DMS153 (cell line): ENCODE results near the gene CNOT8.
"Not testable (repeated sequence)": the region's sequence is repeated elsewhere in the genome, so short reads cannot be mapped to it uniquely, and the experiment has no call there.

Source experiments
- DNase-seq: peaks from one replicate; lab custom pipeline; 2025; lab: John Stamatoyannopoulos, UW

The CNOT8 gene

GRCh38 chr5:154835701-154836052 is 22.8 kb upstream of the CNOT8 start:
- DNase-seq: not testable (repeated sequence)

GRCh38 chr5:154836225-154836624 is 22.2 kb upstream of the CNOT8 start:
- DNase-seq: no peak

DNA sequence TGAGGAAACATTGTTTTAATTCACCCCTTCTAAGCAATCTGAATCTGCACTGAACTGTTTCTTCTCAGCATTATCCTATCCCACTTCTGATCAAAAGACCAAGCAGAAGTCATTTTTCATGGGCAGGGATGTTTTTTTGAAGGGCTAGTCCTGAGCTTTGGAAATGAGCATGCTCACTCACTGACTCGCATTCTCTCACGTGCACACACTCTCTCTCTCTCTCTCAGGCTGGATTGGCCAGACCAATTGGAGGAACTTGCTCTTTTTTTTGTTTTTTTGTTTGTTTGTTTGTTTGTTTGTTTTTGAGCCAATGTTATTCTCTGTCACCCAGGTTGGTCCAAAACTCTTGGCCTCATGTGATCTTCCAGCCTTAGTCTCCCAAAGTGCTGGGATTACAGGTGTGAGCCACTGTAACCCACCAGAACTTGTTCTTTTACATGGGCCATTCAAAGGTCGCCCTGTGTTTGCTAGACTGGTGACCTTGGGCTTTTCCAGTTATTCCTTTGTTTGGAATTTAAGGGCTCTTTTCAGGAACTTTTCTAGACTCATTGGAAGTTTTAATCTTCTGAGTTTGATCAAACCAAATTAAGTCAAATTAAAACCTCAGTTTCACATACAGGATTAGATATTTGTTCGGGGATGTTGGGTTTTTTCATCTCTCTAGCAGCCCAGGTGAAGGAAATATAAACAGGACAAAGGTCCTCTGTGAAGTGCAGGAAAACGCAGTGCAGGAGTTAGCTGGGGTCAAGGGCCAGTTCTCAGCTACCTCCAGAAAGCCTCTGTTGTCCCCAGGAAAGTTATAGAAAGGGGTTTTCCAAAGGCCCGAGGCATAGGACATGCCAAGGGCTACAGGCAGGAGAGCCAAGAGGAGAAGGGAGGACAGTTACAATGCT is 21.2 kb upstream of the CNOT8 start:
- no peak for DNase-seq

DNA sequence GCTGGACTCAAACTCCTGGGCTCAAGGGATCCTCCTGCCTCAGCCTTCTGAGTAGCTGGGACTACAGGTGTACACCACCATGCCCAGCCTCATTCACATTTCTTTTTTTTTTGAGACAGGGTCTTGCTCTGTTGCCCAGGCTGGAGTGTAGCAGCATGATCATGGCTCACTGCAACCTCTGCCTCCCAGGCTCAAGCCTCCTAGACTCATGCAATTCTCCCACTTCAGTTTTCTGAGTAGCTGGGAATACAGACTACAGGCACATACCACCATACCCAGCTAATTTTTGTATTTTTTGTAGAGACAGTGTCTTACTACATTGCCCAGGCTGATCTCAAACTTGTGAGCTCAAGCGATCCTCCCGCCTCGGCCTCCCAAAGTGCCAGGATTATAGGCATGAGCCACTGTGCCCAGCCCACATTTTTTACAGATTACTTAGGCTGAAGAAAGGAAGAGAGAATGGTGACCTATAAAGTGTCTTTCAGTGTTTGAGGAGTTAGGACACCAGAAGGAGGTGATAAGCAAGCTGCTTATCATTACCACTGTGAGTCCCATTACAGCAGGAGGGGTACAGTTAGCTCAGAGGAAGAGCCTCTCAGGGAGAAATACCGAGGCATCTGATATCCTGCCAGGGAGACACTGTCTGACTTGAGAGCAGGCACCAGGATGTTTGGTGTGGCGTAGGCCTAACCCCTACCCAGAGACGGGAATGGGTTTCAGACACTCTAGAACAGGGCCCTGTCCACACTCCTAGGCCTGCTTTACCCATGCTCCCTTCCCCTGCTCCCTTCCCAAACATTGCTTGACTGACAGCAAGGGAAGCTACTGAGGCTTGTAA is 17.8 kb upstream of the CNOT8 start:
- DNase-seq: no peak

DNA sequence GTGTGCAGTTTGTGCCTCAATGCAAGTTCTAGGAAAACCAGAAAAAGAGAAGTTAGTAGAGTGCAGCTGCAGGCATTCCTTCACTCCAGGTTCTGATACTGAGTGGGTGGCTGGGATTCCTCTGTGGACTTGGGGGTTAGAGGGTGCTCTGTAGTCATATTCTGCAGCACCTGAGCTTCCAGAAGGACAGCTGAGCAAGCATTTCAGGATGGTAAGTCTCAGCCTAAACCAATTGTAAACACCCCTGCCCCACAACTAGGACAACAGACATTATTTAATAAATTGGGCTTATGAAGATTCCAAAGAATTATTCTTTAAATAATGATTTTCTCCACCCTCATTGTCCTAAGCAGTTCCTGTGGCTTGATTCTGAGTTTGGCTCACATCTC is 17.2 kb upstream of the CNOT8 start:
- no peak for DNase-seq

DNA sequence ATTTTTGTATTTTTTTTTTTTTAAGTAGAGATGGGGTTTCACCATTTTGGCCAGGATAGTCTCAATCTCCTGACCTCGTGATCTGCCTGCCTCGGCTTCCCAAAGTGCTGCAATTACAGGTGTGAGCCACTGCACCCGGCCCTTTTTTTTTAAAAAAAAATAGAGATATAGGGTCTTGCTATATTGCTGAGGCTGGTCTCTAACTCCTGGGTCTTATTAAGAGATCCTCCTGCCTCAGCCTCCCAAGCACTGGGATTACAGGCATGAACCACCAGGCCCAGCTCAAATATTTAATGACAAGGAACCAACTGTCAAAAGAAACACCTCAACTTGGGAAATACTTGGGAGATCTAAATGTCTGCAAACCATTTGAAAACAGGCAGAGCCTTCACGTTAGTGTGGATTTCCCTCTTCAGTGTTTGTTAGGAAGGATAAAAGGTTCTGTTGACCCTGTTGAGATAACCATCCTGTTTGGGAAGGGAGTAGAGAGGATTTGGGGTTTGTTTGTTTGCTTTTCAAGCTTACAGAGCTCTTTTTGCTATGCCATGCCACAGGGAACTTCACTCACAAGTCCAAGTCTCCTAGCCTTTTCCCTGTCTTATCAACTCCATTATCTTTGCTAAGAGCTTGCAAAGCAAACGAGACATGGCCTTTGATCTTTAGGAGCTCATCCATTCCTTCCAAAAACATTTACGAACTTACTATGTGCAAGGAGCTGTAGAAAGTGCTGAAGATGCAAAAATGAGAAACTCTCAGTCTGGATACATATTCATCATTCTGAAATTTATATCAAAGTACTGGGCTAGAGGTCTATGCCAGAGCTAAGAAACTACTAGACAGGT is 15.5 kb upstream of the CNOT8 start:
- DNase-seq: no peak

- peak; percentile 9 for DNase-seq
These were observed 13.6 kb upstream of the CNOT8 start for GRCh38 chr5:154844809-154845208.

GRCh38 chr5:154849264-154849785 is 9.1 kb upstream of the CNOT8 start:
- no peak for DNase-seq

DNA sequence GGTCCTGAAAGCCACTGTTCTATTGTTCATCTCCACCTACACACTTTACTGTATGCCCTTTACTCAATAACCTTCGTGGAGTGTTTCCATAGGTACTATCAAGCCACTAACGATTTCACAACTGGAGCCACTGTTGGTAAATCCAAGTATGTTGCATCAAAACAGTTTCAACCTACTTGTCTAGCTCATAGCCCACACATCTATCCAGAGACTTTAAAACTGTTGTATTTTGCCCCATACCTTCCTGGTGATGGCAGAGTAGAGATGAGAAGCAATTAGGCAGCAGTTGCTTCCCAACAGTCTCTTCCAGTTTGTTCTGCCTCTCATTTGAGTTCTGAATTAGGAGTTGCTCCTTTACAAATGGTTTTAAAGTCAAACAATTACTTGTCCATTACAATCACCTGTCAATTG is 8.6 kb upstream of the CNOT8 start:
- DNase-seq: no peak

DNA sequence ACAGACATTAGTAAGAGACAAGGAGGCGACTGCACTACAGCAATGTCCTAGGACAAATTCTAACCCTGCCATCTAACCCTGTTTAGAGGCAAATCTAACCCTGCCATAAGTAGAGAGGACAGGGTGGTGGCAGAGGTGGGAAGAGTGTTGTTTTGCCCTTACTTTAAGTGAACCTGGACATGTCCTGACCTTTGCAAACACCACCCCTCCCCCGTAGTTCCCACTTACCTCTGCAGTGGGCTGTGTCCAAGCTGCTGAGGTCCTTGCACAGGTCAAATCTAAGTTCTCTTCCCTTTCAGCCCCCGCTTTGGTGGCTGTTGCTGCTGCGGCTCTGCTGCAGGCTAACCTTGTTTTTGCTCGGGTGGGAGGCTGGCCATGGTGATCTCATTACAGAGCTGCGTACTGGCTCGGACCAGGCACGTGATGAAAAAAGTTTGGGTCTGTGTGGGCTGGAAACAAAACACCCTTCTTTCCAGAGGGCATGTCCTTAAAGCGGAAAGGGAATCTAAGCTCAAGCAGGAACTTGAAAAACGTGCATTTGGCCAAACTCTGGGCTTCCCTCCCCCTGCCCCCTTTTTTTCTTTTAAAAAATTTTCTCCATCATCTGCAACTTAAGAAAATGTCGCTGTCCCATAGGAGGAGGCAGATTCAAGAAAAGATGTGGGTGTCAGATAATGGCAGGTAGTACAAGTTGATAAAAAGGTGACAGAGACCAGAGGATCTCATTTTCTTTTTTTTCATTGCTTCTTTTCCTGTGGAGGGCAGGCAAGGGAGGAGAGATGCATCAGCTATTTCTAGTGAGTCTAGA is 8.0 kb upstream of the CNOT8 start, which contains the start of gene FAXDC2:
Gene FAXDC2, minus strand, starts transcription at position 349 of the 808 bp plus-strand sequence. CDS start 12,425 bp downstream, outside the sequence.
- DNase-seq: no peak

DNA sequence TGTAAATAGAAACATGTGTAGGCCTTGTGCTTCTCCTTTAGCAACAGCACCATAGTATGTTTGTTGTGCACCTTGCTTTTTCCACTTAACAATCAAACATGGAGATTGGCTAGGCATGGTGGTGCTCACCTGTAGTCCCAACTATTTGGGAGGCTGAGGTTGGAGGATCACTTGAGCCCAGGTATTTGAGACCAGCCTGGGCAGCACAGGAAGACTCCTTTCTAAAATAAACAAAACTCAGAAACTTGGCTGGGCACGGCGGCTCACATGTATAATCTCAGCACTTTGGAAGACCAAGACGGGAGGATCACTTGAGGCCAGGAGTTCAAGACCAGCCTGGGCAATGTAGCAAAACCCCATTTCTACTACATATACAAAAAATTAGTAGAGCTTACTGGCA is 7.1 kb upstream of the CNOT8 start:
- no peak for DNase-seq

DNA sequence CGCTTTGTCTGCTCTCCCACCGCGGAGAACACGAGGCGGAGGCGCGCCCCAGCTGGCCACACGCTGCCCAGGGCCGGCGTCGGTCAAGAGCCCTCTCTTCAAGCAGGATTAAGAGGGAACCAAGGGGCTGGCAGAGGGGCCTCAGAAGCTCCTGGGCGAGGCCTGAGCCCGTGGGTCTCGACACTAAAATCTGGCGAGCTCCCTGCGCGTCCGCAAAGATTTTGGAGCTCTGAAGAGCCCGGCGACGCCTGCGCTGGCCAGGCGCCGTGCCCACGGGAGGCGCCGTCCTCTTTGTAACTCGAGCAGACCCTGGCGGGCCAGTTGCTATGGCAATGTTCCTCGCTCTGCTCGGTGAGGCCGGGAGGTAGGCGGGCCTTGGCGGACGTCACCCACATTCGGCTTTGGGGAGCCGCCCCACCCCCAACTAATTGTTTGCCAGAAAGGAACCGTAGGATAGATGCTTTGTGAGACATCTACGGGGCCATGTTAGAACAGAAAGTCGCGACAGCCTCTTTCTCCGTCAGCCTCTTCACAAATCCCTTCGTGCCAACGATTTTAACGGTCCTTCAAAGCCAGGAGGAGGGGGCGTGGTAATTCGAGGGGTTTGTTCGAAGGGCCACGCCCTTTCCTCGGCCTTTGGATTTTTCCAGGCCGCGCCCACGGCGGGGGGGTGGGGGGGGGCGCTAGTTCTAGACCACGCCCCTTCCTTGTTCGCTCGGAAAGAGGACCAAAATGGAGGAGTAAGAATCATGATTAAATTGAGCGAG is 714 bp upstream of the CNOT8 start:
- peak; percentile 86 for DNase-seq

DNA sequence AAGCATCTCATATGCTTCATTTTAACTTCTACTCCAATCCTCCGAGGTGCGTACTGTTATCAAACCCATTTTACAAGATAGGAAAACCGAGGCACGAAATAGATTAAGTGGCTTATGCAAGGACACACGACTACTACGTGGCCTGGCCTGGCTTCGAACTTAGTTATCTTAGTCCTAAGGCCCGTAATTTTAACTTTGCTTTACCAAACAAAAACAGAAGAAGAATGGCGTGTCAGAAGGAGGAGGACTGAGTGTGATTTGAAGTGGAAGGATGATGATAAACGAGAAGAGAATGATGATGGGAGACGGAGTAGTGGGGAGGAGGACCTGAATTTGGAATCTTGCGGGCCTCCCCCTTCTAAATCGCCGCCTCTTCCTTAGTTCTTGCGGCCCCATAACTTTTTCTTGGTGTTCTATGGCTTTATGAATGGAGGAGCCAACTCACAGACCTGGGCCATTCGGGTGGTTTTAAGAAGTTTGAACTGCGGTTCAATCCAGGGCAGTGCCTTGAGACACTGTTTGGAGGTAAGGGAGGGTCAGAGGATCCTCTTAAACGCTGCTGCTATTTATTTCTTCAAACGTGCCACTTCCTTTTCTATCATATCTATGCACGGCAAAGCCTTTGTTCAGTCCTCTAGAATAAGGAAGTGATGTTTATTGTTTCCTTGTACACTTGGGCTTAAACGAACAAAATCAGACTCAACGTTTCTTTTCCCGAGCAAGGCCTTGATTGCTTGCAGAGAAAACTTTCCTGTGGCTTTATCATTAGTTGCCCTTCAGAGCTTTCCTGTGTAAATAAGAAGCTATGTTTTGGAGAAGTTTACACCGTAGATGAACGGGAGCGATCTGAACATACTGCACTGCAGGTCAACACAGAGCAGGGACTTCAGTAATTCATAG is 795 bp downstream of the CNOT8 start:
- DNase-seq: no peak

DNA sequence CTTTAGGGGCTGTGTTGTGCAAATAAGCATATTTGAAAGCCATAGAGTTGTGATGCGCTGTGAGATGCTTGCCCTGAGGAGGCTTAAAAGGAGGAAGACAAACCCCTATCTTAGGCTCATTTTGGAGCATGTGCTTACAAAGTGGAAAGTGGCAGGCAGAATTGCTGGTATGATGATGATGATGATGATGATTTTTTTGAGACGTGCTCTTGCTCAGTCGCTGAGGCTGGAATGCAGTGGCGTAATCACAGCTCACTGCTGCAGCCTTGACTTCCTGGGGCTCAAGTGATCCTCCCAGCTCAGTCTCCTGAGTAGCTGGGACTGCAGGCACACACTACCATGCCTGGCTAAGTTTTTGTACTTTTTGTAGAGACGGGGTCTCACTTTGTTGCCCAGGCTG is 1.7 kb downstream of the CNOT8 start:
- DNase-seq: no peak

- DNase-seq: no peak
These were observed 2.3 kb downstream of the CNOT8 start for GRCh38 chr5:154860765-154861164.

- no peak for DNase-seq
These were observed 3.5 kb downstream of the CNOT8 start for GRCh38 chr5:154861946-154862345.

GRCh38 chr5:154862766-154863165 is 4.3 kb downstream of the CNOT8 start:
- no peak for DNase-seq

- DNase-seq: no peak
These were observed 5.1 kb downstream of the CNOT8 start for GRCh38 chr5:154863291-154864080.
